Breast epithelium (tissue), 4 donors: ENCODE data around the gene XRCC2. TPM values are rescaled to one million over a fixed set of nuclear protein-coding genes. Genes with fewer than 3 reads are reported as not detected.
"Not testable (repeated sequence)": the region's sequence is repeated elsewhere in the genome, so short reads cannot be mapped to it uniquely, and the experiment has no call there.

ENCODE experiments used
- DNase-seq, 2 donors: peaks; one replicate each; pipeline ENCODE4 v3.0.0-alpha.2; 2019; ENCODE audit warnings: low spot score in 2 of 2
- H3K27ac ChIP-seq, 2 donors: fragments of 200-600 bp; sonication (generic) in 1 of 2; one replicate each; pipeline ENCODE4 v1.5.1; 2016 to 2019; ENCODE audit warnings: mild to moderate bottlenecking in 1 of 2
- H3K27me3 ChIP-seq, 2 donors: fragments of 200-600 bp; sonication (generic) in 1 of 2; one replicate each; pipeline versions ENCODE4 v1.5.1 to v1.6.0; 2017 to 2019; ENCODE audit warnings: control low read depth in 1 of 2, mild to moderate bottlenecking in 1 of 2
- H3K36me3 ChIP-seq: fragments of 200-600 bp; one replicate; pipeline ENCODE4 v1.5.1; 2019
- H3K4me1 ChIP-seq, 2 donors: fragments of 200-600 bp; sonication (generic); one replicate each; pipeline ENCODE4 v1.5.1; 2016 to 2019; ENCODE audit warnings: control low read depth in 1 of 2
- H3K4me3 ChIP-seq, 3 donors: fragments of 200-600 bp; sonication (generic); 1 replicate in 2 of 3; 2 replicates in 1 of 3; pipeline ENCODE4 v1.5.1; 2016 to 2019; ENCODE audit warnings: mild to moderate bottlenecking in 3 of 3, moderate library complexity in 2 of 3
- H3K9me3 ChIP-seq, 2 donors: fragments of 200-600 bp; sonication (generic) in 1 of 2; one replicate each; pipeline ENCODE4 v1.5.1; 2016 to 2019; ENCODE audit warnings: control low read depth in 1 of 2
- POLR2A ChIP-seq: fragments of 450-650 bp; IDR thresholded peaks from one replicate; pipeline ENCODE4 v1.6.1; 2016; ENCODE audit warnings: antibody characterized with exemption, mild to moderate bottlenecking, moderate library complexity
- POLR2AphosphoS5 ChIP-seq, 3 donors: sonication (generic); formaldehyde crosslinking; IDR thresholded peaks; one replicate each; pipeline ENCODE4 v1.6.1; 2017; ENCODE audit warnings: antibody characterized with exemption in 3 of 3
- intact Hi-C: fragments of 100-400 bp; cut with DNase I; formaldehyde crosslinking; loops from one replicate; pipeline ENCODE4 v1.15.1; 2023; ENCODE audit warnings: low total_unique reads
- total RNA-seq, 3 donors: library from RNA; depleted of rRNA; stranded (reverse); fragments of >200 nt; gene quantifications; one replicate each; pipeline ENCODE4 v1.1.0, GENCODE V29; 2016
- TF ChIP-seq, protein P1 (sequence below), 3 donors: fragments of 450-650 bp; IDR thresholded peaks; one replicate each; pipeline ENCODE4 v1.5.1; 2016 to 2017; ENCODE audit warnings: antibody characterized with exemption in 3 of 3, mild to moderate bottlenecking in 3 of 3, moderate library complexity in 3 of 3

Gene XRCC2
- total RNA-seq, 3 donors from 2014 or later = 0.48 to 2.2 (median 0.98) TPM

DNA sequence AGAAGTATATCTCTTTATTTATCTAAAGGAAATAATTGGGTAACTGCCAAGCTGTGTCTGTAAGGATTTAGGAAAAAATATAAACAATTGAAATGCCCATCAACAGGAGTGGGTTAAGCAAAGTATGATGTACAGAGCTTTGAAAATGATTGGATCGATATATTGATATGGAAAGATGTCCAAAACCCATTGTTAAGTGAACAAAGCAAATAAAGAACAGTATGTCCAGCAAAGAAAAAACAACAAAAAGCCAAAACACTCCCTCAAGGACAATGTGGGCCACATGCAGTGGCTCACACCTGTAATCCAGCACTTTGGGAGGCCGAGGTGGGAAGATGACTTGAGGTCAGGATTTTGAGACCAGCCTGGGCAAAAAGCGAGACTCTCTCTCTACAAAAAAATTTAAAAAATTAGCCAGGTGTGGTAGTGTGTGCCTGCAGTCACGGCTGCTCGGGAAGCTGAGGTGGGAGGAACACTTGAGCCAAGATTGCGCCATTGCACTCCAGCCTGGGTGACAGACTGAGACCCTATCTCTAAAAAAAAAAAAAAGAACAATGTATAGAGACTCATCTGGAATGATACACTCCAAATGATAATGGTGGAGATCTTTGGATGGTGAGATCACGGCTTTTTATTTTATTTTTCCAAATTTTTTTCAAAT lies 37.9 kb downstream of the XRCC2 start:
- DNase-seq = no peak
- Histone ChIP-seq H3K9me3 (no peaks in the 10 kb centered on the region), H3K27me3 (no peaks in the 10 kb centered on the region), H3K36me3 (no peaks in the 10 kb centered on the region), H3K4me3 (no peak overlapping the region), H3K27ac (no peak overlapping the region), H3K4me1 (no peaks in the 10 kb centered on the region)
- TF ChIP-seq POLR2A (no peak), POLR2AphosphoS5 (IDR thresholded peaks at IDR 0.05) (no peak)
- TF ChIP-seq, protein P1, sequence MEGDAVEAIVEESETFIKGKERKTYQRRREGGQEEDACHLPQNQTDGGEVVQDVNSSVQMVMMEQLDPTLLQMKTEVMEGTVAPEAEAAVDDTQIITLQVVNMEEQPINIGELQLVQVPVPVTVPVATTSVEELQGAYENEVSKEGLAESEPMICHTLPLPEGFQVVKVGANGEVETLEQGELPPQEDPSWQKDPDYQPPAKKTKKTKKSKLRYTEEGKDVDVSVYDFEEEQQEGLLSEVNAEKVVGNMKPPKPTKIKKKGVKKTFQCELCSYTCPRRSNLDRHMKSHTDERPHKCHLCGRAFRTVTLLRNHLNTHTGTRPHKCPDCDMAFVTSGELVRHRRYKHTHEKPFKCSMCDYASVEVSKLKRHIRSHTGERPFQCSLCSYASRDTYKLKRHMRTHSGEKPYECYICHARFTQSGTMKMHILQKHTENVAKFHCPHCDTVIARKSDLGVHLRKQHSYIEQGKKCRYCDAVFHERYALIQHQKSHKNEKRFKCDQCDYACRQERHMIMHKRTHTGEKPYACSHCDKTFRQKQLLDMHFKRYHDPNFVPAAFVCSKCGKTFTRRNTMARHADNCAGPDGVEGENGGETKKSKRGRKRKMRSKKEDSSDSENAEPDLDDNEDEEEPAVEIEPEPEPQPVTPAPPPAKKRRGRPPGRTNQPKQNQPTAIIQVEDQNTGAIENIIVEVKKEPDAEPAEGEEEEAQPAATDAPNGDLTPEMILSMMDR (IDR thresholded peaks at IDR 0.05) = no peak
- intact Hi-C loops = loop anchor here (2.0 kb wide), 1 partner anchor 75 kb away; no protein-coding TSS in a partner anchor

DNA sequence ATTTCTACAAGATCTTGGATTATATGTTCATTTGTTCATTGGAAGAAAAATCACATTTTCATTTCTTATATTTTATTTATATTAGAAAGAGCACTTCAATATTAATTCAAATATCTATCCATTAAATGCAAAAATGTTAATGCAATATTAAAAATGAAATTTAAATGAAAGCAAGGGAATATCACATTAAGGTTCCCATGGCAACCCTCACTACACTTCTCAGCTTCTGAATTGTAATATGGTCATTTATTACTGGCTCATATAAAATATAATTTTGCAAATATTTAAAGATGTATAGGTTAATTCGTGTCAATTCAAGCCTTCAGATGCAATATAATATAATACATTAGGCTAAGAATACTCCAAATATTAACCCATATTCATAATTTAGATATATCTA lies 38.8 kb downstream of the XRCC2 start:
- TF ChIP-seq POLR2AphosphoS5 (IDR thresholded peaks at IDR 0.05) (no peak), POLR2A (no peak)
- TF ChIP-seq, protein P1 (IDR thresholded peaks at IDR 0.05) = no peak
- DNase-seq = no peak
- H3K27me3 ChIP-seq = no peaks in the 10 kb centered on the region
- H3K4me3 ChIP-seq = no peak overlapping the region
- intact Hi-C loops = loop anchor here (2.0 kb wide), 1 partner anchor 74 kb away; no protein-coding TSS in a partner anchor
- no peaks in the 10 kb centered on the region for H3K36me3 ChIP-seq
- H3K27ac ChIP-seq = no peak overlapping the region
- no peaks in the 10 kb centered on the region for H3K4me1 ChIP-seq
- no peaks in the 10 kb centered on the region for H3K9me3 ChIP-seq

DNA sequence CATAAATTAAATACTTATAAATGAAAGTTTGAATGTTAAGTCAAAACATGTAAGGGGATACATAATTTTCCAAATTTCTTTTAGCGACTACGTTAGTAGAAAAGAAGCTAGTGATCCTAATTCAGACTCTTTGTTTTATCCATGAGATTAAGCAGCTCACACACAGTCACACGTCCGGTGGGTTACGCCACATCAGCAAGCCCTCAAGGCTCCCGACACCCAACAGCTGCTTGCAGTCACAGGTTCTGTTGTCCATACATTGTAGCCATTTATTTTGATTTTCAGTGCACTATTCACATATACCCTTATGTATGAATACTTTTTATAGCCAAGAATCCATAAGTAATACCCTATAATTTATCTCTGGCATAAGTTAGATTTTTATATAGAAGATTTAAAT lies 39.5 kb downstream of the XRCC2 start:
- Histone ChIP-seq H3K27ac (no peak overlapping the region), H3K4me3 (no peak overlapping the region), H3K9me3 (no peaks in the 10 kb centered on the region), H3K27me3 (no peaks in the 10 kb centered on the region), H3K36me3 (no peaks in the 10 kb centered on the region), H3K4me1 (no peaks in the 10 kb centered on the region)
- intact Hi-C loops = loop anchor here (2.0 kb wide), 1 partner anchor 74 kb away; no protein-coding TSS in a partner anchor
- TF ChIP-seq, protein P1 (IDR thresholded peaks at IDR 0.05) = no peak
- TF ChIP-seq POLR2AphosphoS5 (IDR thresholded peaks at IDR 0.05) (no peak), POLR2A (no peak)
- DNase-seq = no peak

DNA sequence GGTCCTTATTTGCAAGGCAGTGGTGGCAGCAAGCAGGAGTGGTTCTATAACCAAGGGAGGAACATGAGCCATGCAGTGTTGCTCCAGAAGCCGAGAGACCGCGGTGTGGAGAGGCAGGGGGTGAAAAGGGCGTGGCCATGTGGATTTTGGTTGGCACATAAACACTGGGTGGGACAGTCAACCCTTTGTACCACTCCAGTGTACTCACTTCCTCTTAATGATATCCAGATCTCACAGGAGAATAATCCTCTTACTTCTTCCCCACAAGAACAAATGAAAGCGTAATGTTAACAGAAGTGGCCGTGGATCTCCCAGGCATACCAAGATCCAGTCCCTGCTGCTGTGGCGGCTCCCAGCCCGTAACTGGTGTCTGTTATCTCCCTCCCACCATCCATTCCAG lies 42.4 kb downstream of the XRCC2 start:
- no peaks in the 10 kb centered on the region for H3K27me3 ChIP-seq
- no peaks in the 10 kb centered on the region for H3K36me3 ChIP-seq
- intact Hi-C loops = no loop called here
- H3K4me1 ChIP-seq = no peaks in the 10 kb centered on the region
- H3K27ac ChIP-seq = no peak overlapping the region
- no peaks in the 10 kb centered on the region for H3K9me3 ChIP-seq
- DNase-seq = no peak
- no peak for TF ChIP-seq POLR2A
- TF ChIP-seq, protein P1 (IDR thresholded peaks at IDR 0.05) = no peak
- no peak for TF ChIP-seq POLR2AphosphoS5 (IDR thresholded peaks at IDR 0.05)
- H3K4me3 ChIP-seq = no peak overlapping the region

DNA sequence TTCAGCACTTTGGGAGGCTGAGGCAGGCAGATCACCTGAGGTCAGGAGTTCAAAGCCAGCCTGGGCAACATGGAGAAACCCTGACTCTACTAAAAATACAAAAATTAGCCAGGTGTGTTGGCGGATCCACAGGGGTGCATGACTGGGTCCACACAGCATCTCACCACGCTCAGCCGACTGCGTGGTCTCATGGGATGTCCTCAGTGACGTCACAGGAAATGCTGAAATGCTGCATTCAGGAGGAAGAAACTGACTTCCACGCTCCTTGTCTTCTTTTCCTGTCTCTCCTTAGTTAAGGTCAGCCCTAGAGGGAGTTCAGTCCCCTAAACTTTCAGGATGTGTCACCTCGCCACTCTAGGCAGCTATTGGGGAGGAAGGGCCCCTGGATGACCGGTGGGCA lies 42.9 kb downstream of the XRCC2 start:
- no peaks in the 10 kb centered on the region for H3K27me3 ChIP-seq
- H3K9me3 ChIP-seq = no peaks in the 10 kb centered on the region
- TF ChIP-seq POLR2AphosphoS5 (IDR thresholded peaks at IDR 0.05) (no peak), POLR2A (no peak)
- TF ChIP-seq, protein P1 (IDR thresholded peaks at IDR 0.05) = no peak
- no peak overlapping the region for H3K4me3 ChIP-seq
- H3K27ac ChIP-seq = no peak overlapping the region
- H3K36me3 ChIP-seq = no peaks in the 10 kb centered on the region
- DNase-seq = no peak
- H3K4me1 ChIP-seq = no peaks in the 10 kb centered on the region
- intact Hi-C loops = no loop called here

DNA sequence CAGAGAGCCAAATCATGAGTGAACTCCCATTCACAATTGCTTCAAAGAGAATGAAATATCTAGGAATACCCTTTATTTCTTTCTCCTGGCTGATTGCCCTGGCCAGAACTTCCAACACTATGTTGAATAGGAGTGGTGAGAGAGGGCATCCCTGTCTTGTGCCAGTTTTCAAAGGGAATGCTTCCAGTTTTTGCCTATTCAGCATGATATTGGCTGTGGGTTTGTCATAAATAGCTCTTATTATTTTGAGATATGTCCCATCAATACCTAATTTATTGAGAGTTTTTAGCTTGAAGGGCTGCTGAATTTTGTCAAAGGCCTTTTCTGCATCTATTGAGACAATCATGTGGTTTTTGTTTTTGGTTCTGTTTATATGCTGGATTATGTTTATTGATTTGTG lies 47.2 kb downstream of the XRCC2 start:
- DNase-seq, intact Hi-C loops, H3K27me3 ChIP-seq, H3K36me3 ChIP-seq, H3K27ac ChIP-seq, H3K4me1 ChIP-seq, H3K4me3 ChIP-seq, H3K9me3 ChIP-seq: not testable (repeated sequence)
